Measurements from ENCODE around the gene ITGA4. TPM values are rescaled to one million over a fixed set of nuclear protein-coding genes. Genes with fewer than 3 reads are reported as not detected.

Gene ITGA4
- total RNA-seq, 1 experiment from 2014 or later, result not detected

DNA sequence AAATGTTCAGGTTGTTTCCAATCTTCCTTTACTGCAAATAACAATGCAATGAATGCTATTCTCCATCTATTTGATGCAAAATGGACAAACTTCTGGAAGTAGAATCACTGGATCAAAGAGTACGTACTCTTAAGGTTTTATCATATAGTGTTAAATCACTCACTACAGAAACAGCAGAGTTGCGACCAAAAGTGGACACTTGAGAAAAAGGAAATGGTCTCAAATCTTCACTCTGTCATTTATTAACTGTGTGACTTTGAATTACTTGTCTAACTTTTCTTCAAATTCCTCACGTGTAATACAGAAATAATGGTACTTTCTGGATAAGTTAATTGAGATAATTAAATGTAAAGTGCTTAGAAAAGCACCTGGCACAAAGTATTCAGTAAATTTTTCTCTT lies 121.6 kb downstream of the ITGA4 start:
- intact Hi-C loops (cut with micrococcal nuclease; ENCODE audit: unreplicated experiment), result loop anchor here (10.0 kb wide), 2 partner anchors 316 to 556 kb away; partner anchors contain the start of gene ITPRID2
- CTCF ChIA-PET, result interaction anchor here (0.5 to 1.9 kb wide), 2 partner anchors 136 to 1093 kb away, joined by 5 to 6 read pairs; no protein-coding TSS in a partner anchor
- TF ChIP-seq, protein P1, sequence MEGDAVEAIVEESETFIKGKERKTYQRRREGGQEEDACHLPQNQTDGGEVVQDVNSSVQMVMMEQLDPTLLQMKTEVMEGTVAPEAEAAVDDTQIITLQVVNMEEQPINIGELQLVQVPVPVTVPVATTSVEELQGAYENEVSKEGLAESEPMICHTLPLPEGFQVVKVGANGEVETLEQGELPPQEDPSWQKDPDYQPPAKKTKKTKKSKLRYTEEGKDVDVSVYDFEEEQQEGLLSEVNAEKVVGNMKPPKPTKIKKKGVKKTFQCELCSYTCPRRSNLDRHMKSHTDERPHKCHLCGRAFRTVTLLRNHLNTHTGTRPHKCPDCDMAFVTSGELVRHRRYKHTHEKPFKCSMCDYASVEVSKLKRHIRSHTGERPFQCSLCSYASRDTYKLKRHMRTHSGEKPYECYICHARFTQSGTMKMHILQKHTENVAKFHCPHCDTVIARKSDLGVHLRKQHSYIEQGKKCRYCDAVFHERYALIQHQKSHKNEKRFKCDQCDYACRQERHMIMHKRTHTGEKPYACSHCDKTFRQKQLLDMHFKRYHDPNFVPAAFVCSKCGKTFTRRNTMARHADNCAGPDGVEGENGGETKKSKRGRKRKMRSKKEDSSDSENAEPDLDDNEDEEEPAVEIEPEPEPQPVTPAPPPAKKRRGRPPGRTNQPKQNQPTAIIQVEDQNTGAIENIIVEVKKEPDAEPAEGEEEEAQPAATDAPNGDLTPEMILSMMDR (IDR thresholded peaks at IDR 0.05; ENCODE audit: insufficient read depth in 1 of 2, low read depth in 1 of 2, low read length in 1 of 2, severe bottlenecking in 1 of 2, unreplicated experiment in 1 of 2), result no peak
- Histone ChIP-seq H3K9me3 (no peaks in the 10 kb centered on the region), H3K4me1 (no peaks in the 10 kb centered on the region), H3K4me3 (ENCODE audit: low read depth, low read length) (no peak overlapping the region), H3K27me3 (replicated peaks; ENCODE audit: control insufficient read depth, insufficient read depth, low read length) (no peaks in the 10 kb centered on the region; the same call in 1 of the 2 replicates), H3K36me3 (ENCODE audit: control insufficient read depth, insufficient read depth, low read length) (no peaks in the 10 kb centered on the region)
- H3K27ac Mint-ChIP-seq (ENCODE audit: unreplicated experiment), result no peak overlapping the region
- H3K9me3 Mint-ChIP-seq (ENCODE audit: unreplicated experiment), result no peaks in the 10 kb centered on the region
- no peak overlapping the region for H3K4me3 Mint-ChIP-seq (ENCODE audit: unreplicated experiment)
- DNase-seq, result no peak
- H3K27me3 Mint-ChIP-seq (ENCODE audit: insufficient read depth, unreplicated experiment), result no peaks in the 10 kb centered on the region
- no peaks in the 10 kb centered on the region for H3K36me3 Mint-ChIP-seq (ENCODE audit: insufficient read depth, unreplicated experiment)
- H3K4me1 Mint-ChIP-seq (ENCODE audit: low read depth, unreplicated experiment), result no peaks in the 10 kb centered on the region
- BruUV-seq (replicated peaks), result no TSS peak
- POLR2A ChIA-PET, result no interaction called here

DNA sequence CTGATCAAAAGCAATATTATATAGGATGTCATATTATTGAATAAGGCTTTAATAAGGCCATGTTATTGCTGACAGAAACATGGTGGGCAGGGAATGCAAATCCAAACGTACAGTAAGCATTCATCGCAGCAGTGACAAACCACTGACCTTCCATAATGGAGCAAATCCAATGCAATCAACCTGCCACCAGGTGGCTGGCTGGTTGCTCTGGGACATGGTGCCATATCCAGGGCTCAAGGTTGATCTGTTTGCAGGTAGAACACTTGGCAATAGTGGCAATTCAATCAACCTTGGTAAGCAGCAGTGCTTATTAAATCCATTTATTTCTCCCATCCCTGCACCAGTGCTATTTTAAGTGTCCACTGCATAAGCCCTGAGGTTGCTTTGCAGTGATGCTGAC lies 124.3 kb downstream of the ITGA4 start:
- no peak overlapping the region for H3K4me3 Mint-ChIP-seq (ENCODE audit: unreplicated experiment)
- intact Hi-C loops (cut with micrococcal nuclease; ENCODE audit: unreplicated experiment), result loop anchor here (1.0 kb wide), 1 partner anchor 134 kb away; no protein-coding TSS in a partner anchor
- H3K4me1 Mint-ChIP-seq (ENCODE audit: low read depth, unreplicated experiment), result no peaks in the 10 kb centered on the region
- no peaks in the 10 kb centered on the region; the same call in 1 of the 2 replicates for H3K27me3 ChIP-seq (replicated peaks; ENCODE audit: control insufficient read depth, insufficient read depth, low read length)
- H3K9me3 ChIP-seq, result no peaks in the 10 kb centered on the region
- TF ChIP-seq, protein P1 (IDR thresholded peaks at IDR 0.05; ENCODE audit: insufficient read depth in 1 of 2, low read depth in 1 of 2, low read length in 1 of 2, severe bottlenecking in 1 of 2, unreplicated experiment in 1 of 2), result peak; percentile 43 to 52
- peaks cover 3% of the 10 kb centered on the region for H3K27me3 Mint-ChIP-seq (ENCODE audit: insufficient read depth, unreplicated experiment)
- no peaks in the 10 kb centered on the region for H3K36me3 ChIP-seq (ENCODE audit: control insufficient read depth, insufficient read depth, low read length)
- H3K4me3 ChIP-seq (ENCODE audit: low read depth, low read length), result no peak overlapping the region
- no TSS peak for BruUV-seq (replicated peaks)
- H3K4me1 ChIP-seq, result no peaks in the 10 kb centered on the region
- H3K36me3 Mint-ChIP-seq (ENCODE audit: insufficient read depth, unreplicated experiment), result no peaks in the 10 kb centered on the region
- CTCF ChIA-PET, result no interaction called here
- no peak overlapping the region for H3K27ac Mint-ChIP-seq (ENCODE audit: unreplicated experiment)
- no peaks in the 10 kb centered on the region for H3K9me3 Mint-ChIP-seq (ENCODE audit: unreplicated experiment)
- DNase-seq, result peak in 1 of 2 experiments; percentile 32
- POLR2A ChIA-PET, result no interaction called here

DNA sequence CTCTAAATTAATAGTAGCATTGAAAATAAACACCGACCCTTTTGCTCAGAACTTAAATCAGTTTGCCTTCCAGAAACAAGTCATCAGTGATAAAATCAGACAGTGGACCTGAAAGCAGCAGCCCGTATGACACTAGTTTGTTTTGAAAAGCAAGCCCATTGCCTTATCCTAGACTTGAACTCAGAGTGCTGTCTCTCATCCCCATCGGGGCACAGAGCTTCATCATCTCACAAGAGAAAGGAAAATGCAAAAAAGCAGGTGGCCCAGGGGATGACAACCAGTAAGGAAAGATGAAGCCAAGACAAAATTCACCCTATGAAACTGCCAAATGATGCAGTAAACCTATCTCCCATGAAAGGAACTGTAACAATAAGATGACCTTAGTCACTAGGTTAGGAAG lies 128.5 kb downstream of the ITGA4 start:
- Mint-ChIP-seq H3K36me3 (ENCODE audit: insufficient read depth, unreplicated experiment) (no peaks in the 10 kb centered on the region), H3K4me3 (ENCODE audit: unreplicated experiment) (no peak overlapping the region), H3K9me3 (ENCODE audit: unreplicated experiment) (no peaks in the 10 kb centered on the region), H3K27me3 (ENCODE audit: insufficient read depth, unreplicated experiment) (peaks cover 3% of the 10 kb centered on the region), H3K4me1 (ENCODE audit: low read depth, unreplicated experiment) (no peaks in the 10 kb centered on the region), H3K27ac (ENCODE audit: unreplicated experiment) (no peak overlapping the region)
- Histone ChIP-seq H3K4me3 (ENCODE audit: low read depth, low read length) (no peak overlapping the region), H3K36me3 (ENCODE audit: control insufficient read depth, insufficient read depth, low read length) (no peaks in the 10 kb centered on the region), H3K27me3 (replicated peaks; ENCODE audit: control insufficient read depth, insufficient read depth, low read length) (no peaks in the 10 kb centered on the region; the same call in 1 of the 2 replicates), H3K9me3 (no peaks in the 10 kb centered on the region), H3K4me1 (no peaks in the 10 kb centered on the region)
- BruUV-seq (replicated peaks), result no TSS peak
- DNase-seq, result no peak
- POLR2A ChIA-PET, result no interaction called here
- TF ChIP-seq, protein P1 (IDR thresholded peaks at IDR 0.05; ENCODE audit: insufficient read depth in 1 of 2, low read depth in 1 of 2, low read length in 1 of 2, severe bottlenecking in 1 of 2, unreplicated experiment in 1 of 2), result no peak
- CTCF ChIA-PET, result no interaction called here
- intact Hi-C loops (cut with micrococcal nuclease; ENCODE audit: unreplicated experiment), result no loop called here

Other genes starting within 250 kb of the ITGA4 start
- not detected in 2 replicates for gene CERKL, start 199.7 kb downstream of the ITGA4 start, total RNA-seq (2022)
- not detected in 2 replicates for gene NEUROD1, start 223.1 kb downstream of the ITGA4 start, total RNA-seq (2022)

Measured in Caco-2 (cell line).